Type B pancreatic cell (in vitro differentiated cells): Measurements from ENCODE around the gene MARK2. TPM values are rescaled to one million over a fixed set of nuclear protein-coding genes. Genes with fewer than 3 reads are reported as not detected.

Experiments
- DNase-seq: peaks from one replicate; pipeline ENCODE4 v3.0.0; 2021; ENCODE audit warnings: mixed read lengths; ENCODE audit not compliant: unreplicated experiment; ENCODE audit errors: extremely low spot score
- H3K27ac Mint-ChIP-seq: 2 replicates; pipeline ENCODE4 v1.8.0; 2021; ENCODE audit warnings: mild to moderate bottlenecking, mixed read lengths
- H3K27me3 Mint-ChIP-seq: 2 replicates; pipeline ENCODE4 v1.8.0; 2021; ENCODE audit warnings: mixed read lengths
- H3K36me3 Mint-ChIP-seq: 2 replicates; pipeline ENCODE4 v1.8.0; 2021; ENCODE audit warnings: mixed read lengths
- H3K4me1 Mint-ChIP-seq: one replicate; pipeline ENCODE4 v1.8.0; 2021; ENCODE audit warnings: mixed read lengths; ENCODE audit not compliant: unreplicated experiment
- H3K4me3 Mint-ChIP-seq: 2 replicates; pipeline ENCODE4 v1.8.0; 2021; ENCODE audit warnings: mild to moderate bottlenecking, mixed read lengths
- H3K9me3 Mint-ChIP-seq: 2 replicates; pipeline ENCODE4 v1.8.0; 2021; ENCODE audit warnings: mixed read lengths
- CTCF ChIP-seq: fragments of 200-600 bp; sonication (generic); conservative IDR thresholded peaks from 2 replicates; pipeline ENCODE4 v1.5.0; 2021; ENCODE audit warnings: antibody characterized with exemption, mild to moderate bottlenecking
- total RNA-seq: library from RNA; stranded (reverse); gene quantifications from 2 replicates; pipeline ENCODE4 v1.2.1, GENCODE V29; 2021; ENCODE audit warnings: low replicate concordance

The MARK2 gene
- total RNA-seq, 1 donor from 2014 or later, result 52.8 TPM

GRCh38 chr11:63813563-63814382 is 25.1 kb upstream of the MARK2 start:
- TF ChIP-seq CTCF, result no peak
- Mint-ChIP-seq H3K9me3 (no peaks in the 10 kb centered on the region), H3K36me3 (peaks cover 23% of the 10 kb centered on the region), H3K4me1 (peaks cover 26% of the 10 kb centered on the region), H3K27ac (no peak overlapping the region), H3K27me3 (no peaks in the 10 kb centered on the region), H3K4me3 (peak overlapping the region; percentile 91)
- DNase-seq, result no peak

- Mint-ChIP-seq H3K4me3 (peak overlapping the region; percentile 91), H3K27ac (no peak overlapping the region), H3K36me3 (peaks cover 23% of the 10 kb centered on the region), H3K9me3 (no peaks in the 10 kb centered on the region), H3K4me1 (peaks cover 26% of the 10 kb centered on the region), H3K27me3 (no peaks in the 10 kb centered on the region)
- no peak for TF ChIP-seq CTCF
- DNase-seq, result no peak
Observed at GRCh38 chr11:63814383-63814736, 24.6 kb upstream of the MARK2 start.

DNA sequence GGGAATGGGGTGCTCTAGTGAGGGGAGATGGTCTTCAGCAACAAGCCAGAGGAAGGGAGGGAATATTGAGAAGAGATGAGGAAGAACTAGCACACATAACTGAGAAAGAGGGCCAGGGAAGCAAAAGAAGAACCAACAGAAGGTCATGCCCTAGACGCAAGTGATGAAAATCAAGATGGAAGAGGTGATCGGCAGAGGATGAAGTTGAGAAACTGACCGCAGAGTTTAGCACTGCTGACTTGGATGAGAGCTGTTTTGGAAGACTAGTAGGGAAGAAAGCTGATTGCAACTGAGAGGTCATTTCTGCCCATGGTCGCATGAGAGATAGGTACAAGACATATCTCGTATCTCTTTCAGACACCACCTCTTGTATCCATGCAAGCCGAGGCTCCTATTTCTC is 22.7 kb upstream of the MARK2 start:
- Mint-ChIP-seq H3K9me3 (no peaks in the 10 kb centered on the region), H3K36me3 (peaks cover 27% of the 10 kb centered on the region), H3K4me3 (peak overlapping the region; percentile 28), H3K27me3 (no peaks in the 10 kb centered on the region), H3K27ac (no peak overlapping the region), H3K4me1 (peaks cover 26% of the 10 kb centered on the region)
- no peak for TF ChIP-seq CTCF
- DNase-seq, result no peak

- Mint-ChIP-seq H3K27ac (no peak overlapping the region), H3K27me3 (no peaks in the 10 kb centered on the region), H3K4me1 (peaks cover 23% of the 10 kb centered on the region), H3K36me3 (peaks cover 27% of the 10 kb centered on the region), H3K9me3 (no peaks in the 10 kb centered on the region), H3K4me3 (no peak overlapping the region)
- no peak for DNase-seq
- no peak for TF ChIP-seq CTCF
Observed at GRCh38 chr11:63816732-63817131, 22.2 kb upstream of the MARK2 start.

GRCh38 chr11:63817758-63818498 is 21.0 kb upstream of the MARK2 start:
- H3K4me1 Mint-ChIP-seq, result peaks cover 13% of the 10 kb centered on the region
- TF ChIP-seq CTCF, result no peak
- H3K27ac Mint-ChIP-seq, result no peak overlapping the region
- no peaks in the 10 kb centered on the region for H3K27me3 Mint-ChIP-seq
- no peaks in the 10 kb centered on the region for H3K9me3 Mint-ChIP-seq
- no peak for DNase-seq
- H3K36me3 Mint-ChIP-seq, result peaks cover 34% of the 10 kb centered on the region
- no peak overlapping the region for H3K4me3 Mint-ChIP-seq
